Activated CD8-positive, alpha-beta memory T cell treated with anti-CD3 and anti-CD28 coated beads, Interleukin-2, amount 50 U/mL, for 1 hour (primary cell): ENCODE measurements around the gene IQCH.
"Not testable (repeated sequence)": the region's sequence is repeated elsewhere in the genome, so short reads cannot be mapped to it uniquely, and the experiment has no call there.

ENCODE experiments used
- DNase-seq: peaks from one replicate; pipeline ENCODE4 v3.0.0-alpha.2; 2020; ENCODE audit errors: extremely low read depth

The IQCH gene

GRCh38 chr15:67246606-67247005, 8.0 kb upstream of the IQCH start:
- not testable (repeated sequence) for DNase-seq

GRCh38 chr15:67248011-67248505, 6.5 kb upstream of the IQCH start:
- DNase-seq: no peak

GRCh38 chr15:67249830-67250229, 4.8 kb upstream of the IQCH start:
- no peak for DNase-seq

GRCh38 chr15:67251318-67251717, 3.3 kb upstream of the IQCH start:
- DNase-seq: no peak

GRCh38 chr15:67253101-67253500, 1.5 kb upstream of the IQCH start:
- no peak for DNase-seq

GRCh38 chr15:67253549-67254237, 893 bp upstream of the IQCH start:
- DNase-seq: no peak

- no peak for DNase-seq
Measured at GRCh38 chr15:67256051-67256450, 1.5 kb downstream of the IQCH start.

GRCh38 chr15:67258412-67258811, 3.8 kb downstream of the IQCH start:
- DNase-seq: not testable (repeated sequence)

- DNase-seq: no peak
Measured at GRCh38 chr15:67259379-67259778, 4.8 kb downstream of the IQCH start.

GRCh38 chr15:67259806-67260205, 5.2 kb downstream of the IQCH start:
- no peak for DNase-seq

GRCh38 chr15:67266870-67267269, 12.3 kb downstream of the IQCH start:
- no peak for DNase-seq

- DNase-seq: no peak
Measured at GRCh38 chr15:67267440-67267839, 12.9 kb downstream of the IQCH start.

- DNase-seq: no peak
Measured at GRCh38 chr15:67267951-67268941, 13.7 kb downstream of the IQCH start.

- no peak for DNase-seq
Measured at GRCh38 chr15:67274236-67274635, 19.6 kb downstream of the IQCH start.

GRCh38 chr15:67276666-67277065, 22.1 kb downstream of the IQCH start:
- no peak for DNase-seq

GRCh38 chr15:67280217-67280616, 25.6 kb downstream of the IQCH start:
- no peak for DNase-seq

- DNase-seq: no peak
Measured at GRCh38 chr15:67281714-67282113, 27.1 kb downstream of the IQCH start.

GRCh38 chr15:67285625-67286024, 31.0 kb downstream of the IQCH start:
- DNase-seq: not testable (repeated sequence)

- DNase-seq: not testable (repeated sequence)
Measured at GRCh38 chr15:67286400-67286799, 31.8 kb downstream of the IQCH start.

GRCh38 chr15:67290319-67290718, 35.7 kb downstream of the IQCH start:
- DNase-seq: no peak

GRCh38 chr15:67296188-67296587, 41.6 kb downstream of the IQCH start:
- no peak for DNase-seq

GRCh38 chr15:67296684-67297083, 42.1 kb downstream of the IQCH start:
- no peak for DNase-seq
